Left ventricle myocardium superior (tissue), 1 donor: Measurements from ENCODE around the gene PMS2. TPM values are rescaled to one million over a fixed set of nuclear protein-coding genes. Genes with fewer than 3 reads are reported as not detected.
"Not testable (repeated sequence)": the region's sequence is repeated elsewhere in the genome, so short reads cannot be mapped to it uniquely, and the experiment has no call there.

Source experiments
- ATAC-seq: fragments of 200-7000 bp; cut with Tn5 transposase; one replicate; pipeline ENCODE4 v1.9.1; 2020; ENCODE audit warnings: mild to moderate bottlenecking, moderate library complexity
- DNase-seq: peaks from one replicate; pipeline ENCODE4 v3.0.0-alpha.2; 2020
- intact Hi-C: fragments of 100-400 bp; cut with micrococcal nuclease; formaldehyde crosslinking; loops from one replicate; pipeline ENCODE4 v1.11.0; 2022
- total RNA-seq: library from RNA; stranded (reverse); fragmentation: NEBNext Ultra II Directional; extraction: Animal tissue kit (Norgen Biotek cat#: 25700); gene quantifications from one replicate; pipeline ENCODE4 v1.2.1, GENCODE V29; 2021
- donor health status: DM: no; HTN: yes; CAD: no; lungs with severe emphysema.

Gene PMS2
- total RNA-seq, 1 donor from 2014 or later: 5.9 TPM

DNA sequence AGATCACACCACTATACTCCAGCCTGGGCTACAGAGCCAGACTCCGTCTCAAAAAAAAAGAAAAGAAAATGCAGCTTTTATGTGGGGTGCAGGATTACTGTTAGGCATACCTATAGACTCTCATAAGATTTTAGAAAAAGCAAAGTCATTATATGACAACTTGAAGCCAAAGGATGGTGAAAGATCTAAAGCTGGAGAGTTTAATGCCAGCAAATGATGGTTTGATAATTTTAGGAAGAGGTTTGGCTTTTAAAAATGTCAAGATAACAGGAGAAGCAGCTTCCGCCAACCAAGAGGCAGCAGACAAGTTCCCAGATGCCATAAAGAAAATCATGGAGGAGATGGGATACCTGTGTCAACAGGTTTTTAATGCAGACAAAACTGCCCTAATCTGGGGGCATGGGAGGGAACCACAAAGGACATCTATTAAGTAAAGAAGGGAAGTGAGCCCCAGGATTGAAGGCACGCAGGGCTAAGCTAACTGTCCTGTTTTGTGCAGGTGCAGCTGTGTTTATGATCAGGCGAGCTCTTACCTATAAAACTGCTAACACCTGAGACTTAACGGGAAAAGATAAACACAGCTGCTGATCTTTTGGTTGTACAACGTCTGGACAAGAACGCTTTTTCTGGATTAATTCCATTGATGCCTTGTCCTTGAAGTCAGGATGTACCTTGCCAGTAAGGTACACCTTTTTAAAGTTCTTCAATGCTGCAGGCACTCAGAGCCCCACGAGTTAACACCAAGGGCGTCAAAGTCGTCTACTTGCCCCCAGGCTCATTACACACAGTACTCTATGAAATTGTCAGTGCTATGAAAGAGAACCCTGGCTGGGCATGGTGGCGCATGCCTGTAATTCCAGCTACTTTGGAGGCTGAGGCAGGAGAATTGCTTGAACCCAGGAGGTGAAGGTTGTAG, 11.8 kb upstream of the PMS2 start:
- ATAC-seq (no peak), DNase-seq (no peak)
- intact Hi-C loops: no loop called here

DNA sequence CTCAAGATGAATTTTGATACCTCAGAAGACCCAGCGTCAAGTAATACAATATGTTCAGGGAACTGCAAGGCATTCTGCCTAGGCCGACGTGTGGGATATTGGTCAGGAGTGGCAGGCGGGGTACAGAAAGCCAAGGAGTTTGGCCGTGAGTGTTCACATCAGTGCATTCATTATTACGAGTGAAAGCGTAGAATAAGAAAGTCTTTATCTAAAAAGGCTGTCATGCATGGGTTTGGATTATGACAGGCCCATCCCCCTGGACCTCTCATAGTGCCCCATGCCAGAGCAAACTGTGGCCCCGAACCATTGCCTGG, 7.8 kb upstream of the PMS2 start:
- intact Hi-C loops: no loop called here
- DNase-seq: no peak
- no peak for ATAC-seq

DNA sequence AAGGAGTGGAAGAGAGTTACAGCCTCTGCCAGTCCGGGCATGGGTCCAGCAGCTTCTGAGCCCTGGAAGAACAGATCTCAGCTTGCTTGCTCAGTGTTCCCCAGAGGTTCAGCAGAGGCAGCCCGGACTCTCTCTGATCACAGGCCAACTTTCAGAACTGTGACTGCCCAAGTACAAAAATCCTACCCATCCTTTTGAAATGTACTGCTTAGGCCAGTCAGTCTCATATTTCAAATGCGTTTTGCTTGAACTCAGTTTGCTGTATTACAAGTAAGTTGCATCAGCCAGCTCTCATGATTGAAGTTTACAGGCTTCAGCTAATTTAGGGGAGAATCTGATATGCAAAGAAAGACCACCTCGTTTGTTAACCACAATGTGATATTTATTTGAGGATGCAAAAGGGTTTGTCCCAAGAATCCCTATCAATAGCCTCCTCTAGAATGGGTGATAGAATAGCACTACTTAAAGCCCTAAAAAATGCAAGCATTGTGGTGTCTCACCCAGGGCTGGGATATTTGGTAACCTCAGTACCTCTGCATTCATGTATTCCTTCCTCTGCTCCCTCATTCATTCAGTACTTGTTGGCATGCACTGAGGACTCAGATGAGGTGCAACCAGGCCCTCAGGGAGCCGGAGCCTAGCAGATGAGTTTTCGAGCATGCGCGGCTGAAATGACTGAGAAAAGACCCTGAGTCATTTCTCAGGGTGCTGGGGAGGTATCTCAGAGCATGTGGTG, 7.2 kb upstream of the PMS2 start:
- DNase-seq (peak; percentile 85), ATAC-seq (peak; percentile 88)
- intact Hi-C loops: no loop called here

DNA sequence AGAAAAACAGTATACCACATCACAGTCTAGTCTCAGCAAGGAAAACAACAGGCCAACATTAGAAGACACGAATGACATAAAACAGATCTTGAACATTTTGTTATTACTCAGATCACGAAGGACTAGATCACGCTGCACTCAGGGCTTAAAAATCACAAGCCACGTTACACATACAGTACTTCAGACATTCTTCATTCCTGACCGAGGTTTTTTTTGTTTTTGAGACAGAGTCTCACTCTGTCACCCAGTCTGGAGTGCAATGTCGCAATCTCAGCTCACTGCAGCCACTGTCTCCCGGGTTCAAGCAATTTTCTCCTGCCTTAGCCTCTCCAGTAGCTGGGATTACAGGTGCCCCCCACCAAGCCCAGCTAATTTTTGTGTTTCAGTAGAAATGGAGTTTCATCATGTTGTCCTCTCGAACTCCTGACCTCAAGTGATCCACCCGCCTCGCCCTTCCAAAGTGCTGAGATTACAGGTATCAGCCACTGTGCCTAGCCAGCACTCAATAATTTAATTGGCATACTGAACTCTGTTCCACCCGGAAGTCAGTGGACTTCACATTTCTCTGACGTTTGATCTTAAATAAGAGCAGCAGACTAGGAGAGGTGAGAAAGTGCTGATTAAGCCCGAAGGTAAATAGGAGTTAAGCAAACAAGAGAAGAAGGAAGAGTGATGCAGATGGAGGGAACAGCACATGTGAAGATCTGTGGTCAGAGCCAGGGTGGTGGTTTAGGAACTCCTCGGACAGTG, 3.7 kb upstream of the PMS2 start:
- DNase-seq (no peak), ATAC-seq (no peak)
- intact Hi-C loops: no loop called here

DNA sequence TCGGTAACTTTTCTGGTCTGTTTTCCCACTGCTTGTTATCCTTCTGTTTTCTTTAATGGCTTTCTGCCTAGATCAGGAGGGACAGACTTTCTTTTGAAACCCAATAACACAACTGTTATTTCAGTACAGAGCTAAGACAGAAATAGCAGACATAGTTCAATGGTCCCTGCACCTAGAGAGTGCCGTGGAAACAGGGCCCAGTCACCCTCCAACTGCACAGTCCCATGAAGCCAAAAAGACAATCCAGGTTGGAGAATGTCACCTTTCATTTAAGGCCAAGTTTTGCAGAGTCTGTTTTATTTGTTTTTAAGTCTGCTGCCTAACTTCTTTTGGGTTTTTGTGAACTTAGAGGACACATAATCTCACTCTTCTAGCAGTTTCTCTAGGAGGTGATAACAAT, 2.7 kb upstream of the PMS2 start:
- intact Hi-C loops: no loop called here
- ATAC-seq (no peak), DNase-seq (no peak)

DNA sequence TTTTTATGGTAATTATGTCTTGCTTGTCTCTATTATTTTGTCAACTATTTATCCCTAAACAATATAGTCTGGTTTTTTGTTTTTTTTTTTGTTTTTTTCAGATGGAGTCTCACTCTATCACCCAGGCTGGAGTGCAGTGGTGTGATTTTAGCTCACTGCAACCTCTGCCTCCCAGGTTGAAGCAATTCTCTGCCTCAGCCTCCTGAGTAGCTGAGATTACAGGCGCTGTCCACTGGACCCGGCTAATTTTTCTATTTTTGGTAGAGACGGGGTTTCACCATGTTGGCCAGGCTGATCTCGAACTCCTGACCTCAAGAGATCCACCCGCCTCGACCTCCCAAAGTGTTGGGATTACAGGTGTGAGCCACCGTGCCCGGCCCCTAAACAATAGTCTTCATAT, 1.5 kb upstream of the PMS2 start:
- intact Hi-C loops, DNase-seq, ATAC-seq: not testable (repeated sequence)

DNA sequence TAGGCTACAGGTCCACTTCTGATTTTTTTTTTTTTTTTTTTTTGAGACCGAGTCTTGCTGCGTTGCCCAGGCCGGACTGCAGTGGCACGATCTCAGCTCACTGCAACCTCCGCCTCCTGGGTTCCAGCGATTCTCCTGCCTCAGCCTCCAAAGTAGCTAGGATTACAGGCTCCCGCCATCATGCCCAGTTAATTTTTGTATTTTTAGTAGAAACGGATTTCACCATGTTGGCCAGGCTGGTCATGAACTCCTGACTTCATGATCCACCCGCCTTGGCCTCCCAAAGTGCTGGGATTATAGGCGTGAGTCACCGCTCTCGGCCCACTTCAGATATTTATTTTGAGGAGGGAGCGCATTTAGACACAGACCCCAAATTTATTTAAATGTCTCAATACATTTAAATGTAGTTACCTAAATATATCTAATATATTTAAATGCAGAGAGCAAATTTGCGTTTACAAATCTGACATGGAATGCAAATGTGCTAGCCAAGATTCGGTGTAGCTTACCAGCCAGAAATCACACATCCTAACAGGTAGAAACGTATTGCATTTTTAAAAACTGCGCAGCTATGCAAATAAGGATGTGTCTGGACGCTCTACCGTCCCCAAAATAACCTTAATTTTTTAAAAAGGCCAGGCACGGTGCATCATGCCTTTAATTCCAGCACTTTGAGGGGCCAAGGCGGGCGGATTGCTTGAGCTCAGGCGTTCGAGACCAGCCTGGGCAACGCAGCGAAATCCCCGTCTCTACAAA, 836 bp downstream of the PMS2 start:
- intact Hi-C loops, DNase-seq, ATAC-seq: not testable (repeated sequence)

DNA sequence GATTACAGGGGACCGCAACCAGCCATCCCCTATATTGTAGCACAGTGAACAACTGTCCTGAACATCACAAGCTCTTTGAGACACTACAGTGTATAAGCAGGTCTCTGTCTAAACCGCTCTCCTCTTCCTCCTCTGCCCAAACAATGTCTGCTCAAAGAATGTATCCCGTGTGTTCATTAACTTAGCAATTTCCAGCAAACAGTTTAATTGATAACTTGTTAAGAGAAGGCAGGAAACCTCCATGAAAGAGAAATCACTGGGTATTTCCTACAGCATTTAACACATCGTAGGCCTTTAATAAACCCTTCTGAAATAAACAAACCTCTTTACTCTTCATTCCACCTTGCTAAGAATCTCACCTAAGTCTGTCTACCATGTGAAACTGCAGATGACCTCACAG, 1.5 kb downstream of the PMS2 start:
- ATAC-seq (no peak), DNase-seq (no peak)
- intact Hi-C loops: no loop called here

DNA sequence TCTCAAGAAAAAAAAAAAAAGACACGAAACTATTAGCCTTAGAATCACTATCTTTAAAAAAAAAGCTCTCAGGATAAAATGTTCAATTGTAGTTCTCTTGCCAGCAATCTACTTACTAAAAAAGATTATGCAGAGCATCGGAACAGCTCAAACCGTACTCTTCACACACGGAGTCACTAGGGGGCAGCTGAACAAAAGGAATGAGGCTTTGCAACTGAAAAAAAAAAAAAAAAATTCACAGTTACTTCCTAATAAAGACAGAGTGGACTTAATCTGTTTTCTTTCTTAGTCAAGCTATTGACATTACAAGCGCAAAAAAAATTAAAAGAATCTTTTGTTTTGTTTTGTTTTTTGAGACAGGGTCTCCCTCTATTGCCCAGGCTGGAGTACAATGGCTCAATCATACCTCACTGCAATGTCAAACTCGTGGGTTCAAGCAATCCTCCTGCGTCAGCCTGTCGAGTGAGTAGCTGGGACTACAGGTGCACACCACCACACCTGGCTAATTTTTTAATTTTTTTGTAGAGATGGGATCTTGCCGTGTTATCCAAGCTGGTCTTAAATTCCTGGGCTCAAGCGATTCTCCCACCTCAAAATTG, 11.5 kb downstream of the PMS2 start:
- intact Hi-C loops: loop anchor here (10.0 kb wide), 1 partner anchor 327 kb away; no protein-coding TSS in a partner anchor
- peak; percentile 71 for ATAC-seq
- DNase-seq: no peak

DNA sequence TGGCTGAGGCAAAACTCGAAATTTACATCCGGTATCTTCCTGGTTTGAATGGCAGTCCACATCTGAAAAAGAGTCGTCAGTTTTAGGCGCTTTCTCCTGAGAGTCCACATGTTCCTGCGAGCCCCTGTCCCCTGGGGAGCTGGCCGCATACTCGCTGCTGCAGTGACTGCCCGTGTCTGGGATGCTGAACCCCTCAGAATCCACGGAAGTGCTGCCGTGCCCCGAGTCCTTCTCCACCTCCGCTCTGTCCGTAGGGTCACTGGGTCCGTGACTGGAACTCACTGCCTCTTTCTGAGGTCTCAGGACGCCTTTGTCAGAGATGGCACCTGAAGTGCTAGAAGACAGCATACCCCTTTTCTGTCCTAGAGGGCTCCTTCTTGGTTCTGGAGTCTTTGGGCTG, 21.8 kb downstream of the PMS2 start:
- ATAC-seq, DNase-seq, intact Hi-C loops: not testable (repeated sequence)

DNA sequence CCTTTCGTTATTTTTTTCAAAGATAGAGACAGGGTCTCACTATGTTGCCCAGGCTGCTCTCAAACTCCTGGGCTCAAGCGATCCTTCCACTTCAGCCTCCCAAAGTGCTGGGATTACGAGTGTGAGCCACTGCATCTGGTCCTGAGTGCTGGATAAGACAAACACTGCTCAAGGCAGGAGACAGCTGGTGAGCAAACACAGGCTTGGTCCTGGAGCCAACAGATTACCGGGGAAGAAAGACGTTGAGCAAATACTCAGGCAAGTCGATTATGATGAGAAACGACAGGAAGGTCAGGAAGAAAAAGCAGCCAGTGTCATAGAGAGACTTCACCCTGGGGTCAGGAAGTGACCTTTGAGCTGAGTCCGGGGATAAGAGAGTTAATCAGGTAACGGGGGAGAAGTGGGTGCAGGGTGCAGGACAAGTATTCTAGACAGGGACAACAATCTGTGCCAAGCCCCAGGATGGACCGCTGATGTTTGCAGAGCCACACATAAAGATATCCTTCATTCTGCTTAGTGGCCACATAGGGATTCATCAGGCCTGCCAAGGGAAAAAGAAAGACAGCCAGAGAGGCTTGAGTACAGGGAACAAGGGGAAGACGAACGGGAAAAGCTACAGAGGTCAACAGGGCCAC, 29.1 kb downstream of the PMS2 start:
- DNase-seq, ATAC-seq, intact Hi-C loops: not testable (repeated sequence)

DNA sequence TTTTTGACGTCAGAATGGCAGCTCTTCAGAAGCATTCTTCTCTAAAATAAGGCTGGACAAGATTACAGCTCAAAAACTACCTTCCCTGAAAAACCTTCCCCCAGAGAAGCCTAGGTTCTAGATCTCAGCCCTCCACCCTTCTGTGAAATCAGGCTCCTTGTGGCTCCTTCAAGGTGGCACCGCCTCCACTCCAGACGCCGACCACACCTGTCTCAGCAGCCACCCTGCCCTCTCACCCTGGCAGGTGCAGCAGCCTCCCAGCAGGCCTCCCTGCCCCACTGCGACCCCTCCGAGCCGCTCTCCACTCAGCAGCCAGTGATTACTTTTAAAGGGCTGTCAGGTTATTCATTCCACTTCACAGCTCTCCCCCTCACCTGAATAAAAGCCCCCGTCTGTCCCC, 35.3 kb downstream of the PMS2 start:
- intact Hi-C loops, ATAC-seq, DNase-seq: not testable (repeated sequence)

DNA sequence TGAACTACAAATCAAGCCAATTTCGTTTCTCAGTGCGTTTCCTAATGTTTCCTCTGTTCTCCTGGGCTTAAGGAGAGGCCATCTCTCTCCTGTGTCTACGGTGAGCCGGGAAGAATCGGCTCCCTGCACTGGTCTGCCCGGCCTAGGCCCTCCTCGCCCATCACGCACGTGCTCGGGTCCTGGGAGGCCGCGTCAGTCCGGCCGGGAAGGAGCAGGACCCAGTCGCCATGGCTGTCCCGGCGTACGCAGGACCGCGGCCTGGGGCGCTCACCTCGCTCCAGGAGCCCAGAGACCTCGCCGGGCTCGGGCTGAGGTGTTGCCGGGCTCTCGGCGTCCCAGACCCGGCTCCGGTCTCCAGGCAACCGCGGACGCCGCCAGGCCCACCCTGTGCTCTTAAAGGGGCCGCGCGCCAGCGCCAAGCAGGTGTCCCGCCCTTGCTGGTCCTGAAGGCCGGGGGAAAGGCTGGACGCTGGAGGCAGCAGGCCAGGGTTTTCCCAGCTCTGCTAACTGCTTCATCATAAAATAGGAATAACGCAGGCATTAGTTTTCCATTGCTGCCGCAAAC, 38.4 kb downstream of the PMS2 start, which contains the start of gene RSPH10B:
Gene RSPH10B, minus strand, starts transcription at position 343 of the 565 bp plus-strand sequence. CDS start 3,573 bp downstream, outside the sequence.
- peak; percentile 82 for ATAC-seq
- intact Hi-C loops, DNase-seq: not testable (repeated sequence)

DNA sequence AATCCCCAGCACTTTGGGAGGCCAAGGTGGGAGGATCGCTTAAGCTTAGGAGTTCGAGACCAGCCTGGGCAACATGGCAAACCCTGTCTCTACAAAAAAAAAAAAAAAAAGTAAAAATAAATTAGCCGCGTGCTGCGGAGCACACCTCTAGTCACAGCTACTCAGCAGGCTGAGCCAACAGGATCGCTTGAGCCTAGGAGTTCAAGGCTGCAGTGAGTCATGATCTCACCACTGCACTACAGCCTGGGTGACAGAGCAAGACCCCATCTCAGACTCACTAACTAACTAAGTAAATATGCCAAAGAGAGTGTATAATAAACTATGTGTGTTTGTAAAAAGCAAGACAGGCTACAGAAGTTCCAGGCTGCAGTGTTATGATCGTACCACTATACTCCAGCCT, 45.0 kb downstream of the PMS2 start:
- ATAC-seq, intact Hi-C loops, DNase-seq: not testable (repeated sequence)

DNA sequence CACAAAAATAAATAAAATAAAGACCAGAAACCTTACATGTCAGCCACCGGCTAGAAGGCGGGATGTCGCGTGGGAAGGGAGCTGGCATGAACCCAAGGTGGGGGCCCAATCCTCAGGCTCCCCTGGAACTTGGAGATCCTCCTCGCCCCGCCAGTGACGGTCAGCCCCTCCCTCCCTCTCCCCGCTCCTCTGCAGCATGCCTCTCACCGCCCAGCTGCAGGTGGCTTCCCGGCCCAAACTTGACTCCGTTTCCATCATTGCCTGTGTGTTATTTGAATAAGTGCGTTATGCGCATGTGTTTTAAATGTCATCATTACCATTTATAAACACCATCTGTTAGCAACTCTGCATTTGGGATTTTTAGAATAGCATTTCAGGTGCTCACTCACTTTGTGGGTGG, 45.6 kb downstream of the PMS2 start:
- ATAC-seq, DNase-seq, intact Hi-C loops: not testable (repeated sequence)

DNA sequence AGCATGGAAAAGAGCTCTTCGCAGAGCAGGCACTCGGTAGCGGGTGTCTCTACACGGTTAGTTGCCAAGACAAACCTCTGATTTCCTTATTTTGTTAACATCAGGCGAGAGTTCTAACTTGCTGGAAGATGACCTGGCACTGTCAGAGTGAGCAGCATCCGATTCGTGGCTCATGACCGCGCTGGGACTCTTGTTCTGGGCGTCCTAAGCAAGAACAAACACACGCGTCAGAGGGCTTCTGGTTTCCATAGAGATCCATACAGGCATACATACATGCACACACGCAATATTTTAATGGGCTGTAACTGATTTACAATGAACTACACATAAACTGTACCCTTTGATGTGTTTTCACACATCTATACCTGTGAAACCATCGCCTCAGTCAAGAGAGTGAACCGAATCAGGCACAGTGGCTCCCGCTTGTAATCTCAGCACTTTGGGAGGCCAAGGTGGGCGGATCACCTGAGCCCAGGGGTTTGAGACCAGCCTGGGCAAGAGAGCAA, 73.9 kb downstream of the PMS2 start:
- DNase-seq, ATAC-seq, intact Hi-C loops: not testable (repeated sequence)

DNA sequence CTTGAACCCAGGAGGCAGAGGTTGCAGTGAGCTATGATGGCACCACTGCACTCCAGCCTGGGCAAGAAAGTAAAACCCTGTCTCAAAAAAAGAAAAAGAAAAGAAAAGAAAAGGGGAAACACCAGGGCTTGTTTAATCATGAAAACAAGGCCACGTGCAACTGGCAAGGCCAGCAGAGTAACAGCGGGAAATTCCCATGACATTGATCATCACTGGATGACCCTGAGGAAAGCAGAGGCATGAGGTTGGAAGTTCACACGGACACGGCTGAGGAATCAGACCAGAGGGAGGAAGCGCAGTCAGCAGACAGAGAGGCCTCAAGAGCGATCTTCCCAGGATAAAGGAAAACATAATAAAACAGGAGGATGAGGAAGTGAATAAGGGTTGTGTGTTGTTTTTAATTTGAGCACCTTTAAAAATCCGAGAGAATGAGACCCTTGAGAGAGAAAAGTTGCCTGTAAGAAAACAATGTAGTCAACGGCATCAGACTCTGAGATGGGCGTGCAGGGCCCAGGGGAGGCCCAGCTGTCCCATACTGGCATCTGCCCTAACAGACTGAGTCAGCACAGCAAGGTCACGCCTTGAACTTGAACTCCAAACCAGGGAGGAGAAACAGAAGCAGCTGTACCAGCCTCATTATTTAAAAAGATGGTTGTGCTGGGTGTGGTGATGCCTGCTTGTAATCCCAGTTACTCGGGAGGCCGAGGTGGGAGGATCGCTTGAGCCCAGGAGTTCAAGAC, 76.8 kb downstream of the PMS2 start:
- DNase-seq, intact Hi-C loops: not testable (repeated sequence)
- ATAC-seq: peak; percentile 52
